ENCODE results near the gene POLR3E.

GRCh38 chr16:22317001-22317530, 19.9 kb downstream of the POLR3E start:
- TF ChIP-seq, protein P1, sequence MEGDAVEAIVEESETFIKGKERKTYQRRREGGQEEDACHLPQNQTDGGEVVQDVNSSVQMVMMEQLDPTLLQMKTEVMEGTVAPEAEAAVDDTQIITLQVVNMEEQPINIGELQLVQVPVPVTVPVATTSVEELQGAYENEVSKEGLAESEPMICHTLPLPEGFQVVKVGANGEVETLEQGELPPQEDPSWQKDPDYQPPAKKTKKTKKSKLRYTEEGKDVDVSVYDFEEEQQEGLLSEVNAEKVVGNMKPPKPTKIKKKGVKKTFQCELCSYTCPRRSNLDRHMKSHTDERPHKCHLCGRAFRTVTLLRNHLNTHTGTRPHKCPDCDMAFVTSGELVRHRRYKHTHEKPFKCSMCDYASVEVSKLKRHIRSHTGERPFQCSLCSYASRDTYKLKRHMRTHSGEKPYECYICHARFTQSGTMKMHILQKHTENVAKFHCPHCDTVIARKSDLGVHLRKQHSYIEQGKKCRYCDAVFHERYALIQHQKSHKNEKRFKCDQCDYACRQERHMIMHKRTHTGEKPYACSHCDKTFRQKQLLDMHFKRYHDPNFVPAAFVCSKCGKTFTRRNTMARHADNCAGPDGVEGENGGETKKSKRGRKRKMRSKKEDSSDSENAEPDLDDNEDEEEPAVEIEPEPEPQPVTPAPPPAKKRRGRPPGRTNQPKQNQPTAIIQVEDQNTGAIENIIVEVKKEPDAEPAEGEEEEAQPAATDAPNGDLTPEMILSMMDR (IDR thresholded peaks at IDR 0.05; ENCODE audit: low read depth, low read length) = no peak
- no peak for TF ChIP-seq EZH2phosphoT487 (IDR thresholded peaks at IDR 0.05; ENCODE audit: low read depth)

Measured in OCI-LY3 (cell line).